DOHH2 (cell line): ENCODE data around the gene DOP1A.

ENCODE experiments used
- CTCF ChIP-seq: fragments of 200-600 bp; sonication (generic); IDR thresholded peaks from one replicate; pipeline ENCODE4 v1.5.1; 2014; ENCODE audit warnings: antibody characterized with exemption, mild to moderate bottlenecking, low read depth, low read length; ENCODE audit not compliant: poor library complexity, severe bottlenecking
- EZH2phosphoT487 ChIP-seq: fragments of 200-600 bp; sonication (generic); IDR thresholded peaks from 2 replicates; pipeline ENCODE4 v1.6.1; 2017; ENCODE audit warnings: borderline replicate concordance, mild to moderate bottlenecking, antibody characterized with exemption, low read length, moderate library complexity, mixed read lengths

- TF ChIP-seq CTCF (peak; percentile 76), EZH2phosphoT487 (no peak)
Observed at GRCh38 chr6:83057705-83058321, 9.7 kb upstream of the DOP1A start.
